IgD-negative memory B cell (primary cell): ENCODE measurements around the gene UBXN6. TPM values are rescaled to one million over a fixed set of nuclear protein-coding genes. Genes with fewer than 3 reads are reported as not detected.

Source experiments
- H3K27ac Mint-ChIP-seq, 3 donors: one replicate each; pipeline ENCODE4 v1.8.0; 2020 to 2022; ENCODE audit warnings: mild to moderate bottlenecking in 3 of 3, mixed read lengths in 3 of 3, moderate library complexity in 1 of 3
- H3K27me3 Mint-ChIP-seq: one replicate; pipeline ENCODE4 v1.8.0; 2021; ENCODE audit warnings: mixed read lengths
- H3K36me3 Mint-ChIP-seq: one replicate; pipeline ENCODE4 v1.8.0; 2020; ENCODE audit warnings: mild to moderate bottlenecking, mixed read lengths
- H3K4me1 Mint-ChIP-seq, 3 donors: one replicate each; pipeline ENCODE4 v1.8.0; 2020 to 2022; ENCODE audit warnings: mixed read lengths in 3 of 3, mild to moderate bottlenecking in 1 of 3
- H3K4me3 Mint-ChIP-seq, 4 donors: one replicate each; pipeline ENCODE4 v1.8.0; 2020 to 2022; ENCODE audit warnings: mild to moderate bottlenecking in 4 of 4, mixed read lengths in 4 of 4, moderate library complexity in 3 of 4
- H3K9me3 Mint-ChIP-seq, 3 donors: one replicate each; pipeline ENCODE4 v1.8.0; 2020 to 2021; ENCODE audit warnings: mixed read lengths in 3 of 3, mild to moderate bottlenecking in 1 of 3
- polyA plus RNA-seq: library from polyadenylated mRNA; unstranded; fragments of 300-500 nt; fragmentation: Illumina TruSeq; gene quantifications from one replicate; pipeline ENCODE4 v1.2.3, GENCODE V29; 2021

The UBXN6 gene
- polyA plus RNA-seq, 1 donor from 2014 or later, result 7.0 TPM

GRCh38 chr19:4399812-4400134 lies 57.8 kb downstream of the UBXN6 start:
- Mint-ChIP-seq H3K36me3 (no peaks in the 10 kb centered on the region), H3K4me1 (peaks cover 31 to 43% (median 40%) of the 10 kb centered on the region in 3 donors), H3K27me3 (no peaks in the 10 kb centered on the region), H3K27ac (peak overlapping the region in 2 of 3 donors; percentile 86 to 97), H3K4me3 (peak overlapping the region; percentile 83 to 93 (median 89)), H3K9me3 (no peaks in the 10 kb centered on the region)

- H3K4me3 Mint-ChIP-seq, result peak overlapping the region in 3 of 4 donors; percentile 32 to 76 (median 38)
- no peaks in the 10 kb centered on the region for H3K36me3 Mint-ChIP-seq
- peaks cover 34 to 38% (median 37%) of the 10 kb centered on the region in 3 donors for H3K4me1 Mint-ChIP-seq
- no peaks in the 10 kb centered on the region for H3K9me3 Mint-ChIP-seq
- H3K27me3 Mint-ChIP-seq, result no peaks in the 10 kb centered on the region
- H3K27ac Mint-ChIP-seq, result peak overlapping the region in 1 of 3 donors; percentile 20
Measured at GRCh38 chr19:4396949-4397783, 60.4 kb downstream of the UBXN6 start.

Other genes starting within 250 kb of the UBXN6 start
- 24.2 TPM for gene EBI3, start 228.3 kb downstream of the UBXN6 start, polyA plus RNA-seq
- gene YJU2, start 210.7 kb downstream of the UBXN6 start, polyA plus RNA-seq, result 45.6 TPM
- not detected for gene SHD, start 178.5 kb downstream of the UBXN6 start, polyA plus RNA-seq
- 1.9 TPM for gene TMIGD2, start 155.4 kb downstream of the UBXN6 start, polyA plus RNA-seq
- 0.58 TPM for gene FSD1, start 153.2 kb downstream of the UBXN6 start, polyA plus RNA-seq
- not detected for gene STAP2, start 119.0 kb downstream of the UBXN6 start, polyA plus RNA-seq
- gene MPND, start 114.2 kb downstream of the UBXN6 start, polyA plus RNA-seq, result 9.7 TPM
- 23.7 TPM for gene SH3GL1, start 57.2 kb downstream of the UBXN6 start, polyA plus RNA-seq
- gene CHAF1A, start 55.2 kb downstream of the UBXN6 start, polyA plus RNA-seq, result 6.9 TPM
- 31.9 TPM for gene HDGFL2, start 14.5 kb upstream of the UBXN6 start, polyA plus RNA-seq
- gene PLIN4, start 60.7 kb upstream of the UBXN6 start, polyA plus RNA-seq, result 0.15 TPM
- gene PLIN5, start 77.4 kb upstream of the UBXN6 start, polyA plus RNA-seq, result not detected
- 0.81 TPM for gene LRG1, start 82.2 kb upstream of the UBXN6 start, polyA plus RNA-seq
- not detected for gene SEMA6B, start 101.9 kb upstream of the UBXN6 start, polyA plus RNA-seq
- 18.4 TPM for gene TNFAIP8L1, start 181.7 kb upstream of the UBXN6 start, polyA plus RNA-seq
- 100 TPM for gene MYDGF, start 212.5 kb upstream of the UBXN6 start, polyA plus RNA-seq